HG03280 (cell line): ENCODE data around the gene RHBDF1.
A peak's percentile ranks its signal among the peaks of the same experiment; 100 is the strongest.

Source experiments
- ATAC-seq: cut with Tn5 transposase; IDR thresholded peaks from one replicate; pipeline ENCODE4 v1.9.1; 2021; ENCODE audit warnings: mild to moderate bottlenecking, moderate library complexity; ENCODE audit not compliant: unreplicated experiment

The RHBDF1 gene

GRCh38 chr16:96935-97381, 24.5 kb upstream of the RHBDF1 start:
- peak; percentile 84 for ATAC-seq

DNA sequence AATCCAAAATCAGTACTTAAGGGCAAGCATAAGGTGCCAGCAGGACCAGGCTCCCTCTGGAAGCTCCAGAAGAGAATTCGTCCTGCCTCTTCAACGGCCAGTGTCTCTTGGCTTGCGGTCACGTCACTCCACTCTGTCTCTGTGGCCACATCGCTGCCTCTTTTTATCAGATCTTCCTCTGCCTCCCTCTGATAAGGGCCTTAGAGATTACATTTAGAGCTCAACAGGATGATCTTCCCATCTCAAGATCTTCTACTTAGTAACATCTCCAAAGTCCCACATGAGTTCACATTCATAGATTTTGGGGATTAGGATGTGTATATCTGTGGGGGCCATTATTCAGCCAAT, 22.5 kb upstream of the RHBDF1 start:
- no peak for ATAC-seq

DNA sequence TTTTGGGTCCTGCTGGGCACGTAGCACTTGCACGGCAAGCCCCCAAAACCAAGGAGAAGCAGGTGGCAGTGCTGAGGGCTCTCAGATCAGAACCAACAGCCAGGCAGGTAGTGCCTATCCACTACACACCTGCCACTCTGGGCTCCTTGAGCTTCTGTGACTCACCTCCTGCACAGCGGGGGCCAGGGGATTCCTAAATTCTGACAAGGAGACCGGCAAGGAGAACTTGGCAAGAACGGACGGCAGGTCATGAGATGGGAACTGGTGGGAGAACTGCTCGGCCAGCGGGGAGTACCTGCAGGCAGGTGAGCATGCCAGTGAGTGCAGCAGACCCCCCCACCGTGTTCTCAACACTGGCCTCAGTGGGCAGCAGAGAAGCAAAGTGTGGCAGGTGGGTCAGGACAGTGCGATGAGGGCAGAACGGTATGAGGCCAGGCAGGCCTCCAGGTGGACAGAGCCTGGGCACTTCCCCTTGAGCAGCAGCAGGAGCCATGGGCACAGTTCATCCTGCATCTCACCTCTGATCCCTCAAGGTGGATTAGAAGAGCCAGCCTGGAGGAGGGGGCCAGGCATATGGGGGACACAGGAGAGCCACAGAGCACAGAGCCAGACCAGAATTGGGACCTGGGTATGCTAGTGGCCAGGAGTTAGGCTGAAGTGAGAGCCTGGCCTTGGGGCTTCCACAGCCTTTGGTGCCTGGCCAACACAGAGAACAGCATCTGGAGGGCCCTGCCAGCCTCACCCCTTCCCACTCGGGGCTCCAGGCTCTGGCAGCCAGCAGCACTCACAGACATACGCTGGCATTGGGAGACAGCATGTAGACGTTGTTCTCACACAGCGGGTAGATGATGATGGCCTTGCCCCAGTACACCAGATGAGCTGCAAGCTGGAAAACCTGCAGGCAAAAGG, 20.3 kb upstream of the RHBDF1 start:
- no peak for ATAC-seq

- ATAC-seq: no peak
These were observed 19.1 kb upstream of the RHBDF1 start for GRCh38 chr16:91484-91883.

- no peak for ATAC-seq
These were observed 17.2 kb upstream of the RHBDF1 start for GRCh38 chr16:89391-90302.

GRCh38 chr16:88613-89012, 16.2 kb upstream of the RHBDF1 start:
- no peak for ATAC-seq

DNA sequence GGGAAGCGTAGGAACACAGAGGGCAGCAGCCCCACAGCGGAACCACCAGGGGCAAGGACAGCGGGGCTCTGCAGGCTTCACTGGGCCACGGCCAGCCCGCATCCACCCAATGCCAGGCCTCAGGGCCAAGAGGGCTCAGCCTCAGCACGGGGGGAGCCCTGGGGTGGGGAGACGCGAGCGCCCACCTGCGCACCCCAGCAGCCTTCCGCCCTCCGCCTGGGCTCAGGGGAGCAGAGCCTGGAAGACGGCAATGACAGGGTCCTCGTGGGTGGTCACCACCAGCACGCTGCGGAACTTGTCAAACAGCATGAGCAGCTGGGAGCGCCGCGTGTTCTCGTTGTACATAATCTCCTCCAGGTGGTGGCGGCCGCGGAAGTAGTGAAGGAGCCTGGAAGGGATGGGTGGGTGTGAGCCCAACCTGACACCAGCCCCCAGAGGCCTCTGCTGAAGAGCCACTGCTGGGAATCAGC, 14.1 kb upstream of the RHBDF1 start:
- ATAC-seq: no peak

GRCh38 chr16:85865-86264, 13.4 kb upstream of the RHBDF1 start:
- ATAC-seq: no peak

DNA sequence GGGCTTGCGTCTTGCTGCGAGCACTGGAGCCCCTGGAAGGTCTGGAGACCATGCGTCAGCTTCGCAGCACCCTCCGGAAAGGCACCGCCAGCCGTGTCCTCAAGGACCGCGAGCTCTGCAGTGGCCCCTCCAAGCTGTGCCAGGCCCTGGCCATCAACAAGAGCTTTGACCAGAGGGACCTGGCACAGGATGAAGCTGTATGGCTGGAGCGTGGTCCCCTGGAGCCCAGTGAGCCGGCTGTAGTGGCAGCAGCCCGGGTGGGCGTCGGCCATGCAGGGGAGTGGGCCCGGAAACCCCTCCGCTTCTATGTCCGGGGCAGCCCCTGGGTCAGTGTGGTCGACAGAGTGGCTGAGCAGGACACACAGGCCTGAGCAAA, 13.0 kb upstream of the RHBDF1 start:
- no peak for ATAC-seq

- ATAC-seq: no peak
These were observed 12.4 kb upstream of the RHBDF1 start for GRCh38 chr16:84718-85406.

- ATAC-seq: no peak
These were observed 11.6 kb upstream of the RHBDF1 start for GRCh38 chr16:83781-84615.

DNA sequence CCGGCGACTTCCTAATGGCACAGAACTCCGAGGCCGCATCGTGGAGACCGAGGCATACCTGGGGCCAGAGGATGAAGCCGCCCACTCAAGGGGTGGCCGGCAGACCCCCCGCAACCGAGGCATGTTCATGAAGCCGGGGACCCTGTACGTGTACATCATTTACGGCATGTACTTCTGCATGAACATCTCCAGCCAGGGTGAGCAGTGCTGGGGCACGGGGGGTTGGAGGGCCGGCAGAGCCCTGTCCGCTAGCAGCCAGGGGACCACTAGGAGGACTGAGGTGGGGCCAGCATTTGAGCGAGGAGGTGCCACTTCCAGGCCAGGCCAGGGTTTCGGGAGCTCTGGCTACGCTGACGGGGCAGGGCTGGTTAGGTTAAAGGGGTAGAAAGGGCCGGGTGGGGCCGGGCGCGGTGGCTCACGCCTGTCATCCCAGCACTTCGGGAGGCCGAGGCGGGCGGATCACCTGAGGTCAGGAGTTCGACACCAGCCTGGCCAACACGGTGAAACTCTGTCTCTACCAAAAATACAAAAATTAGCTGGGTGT, 10.7 kb upstream of the RHBDF1 start:
- no peak for ATAC-seq

DNA sequence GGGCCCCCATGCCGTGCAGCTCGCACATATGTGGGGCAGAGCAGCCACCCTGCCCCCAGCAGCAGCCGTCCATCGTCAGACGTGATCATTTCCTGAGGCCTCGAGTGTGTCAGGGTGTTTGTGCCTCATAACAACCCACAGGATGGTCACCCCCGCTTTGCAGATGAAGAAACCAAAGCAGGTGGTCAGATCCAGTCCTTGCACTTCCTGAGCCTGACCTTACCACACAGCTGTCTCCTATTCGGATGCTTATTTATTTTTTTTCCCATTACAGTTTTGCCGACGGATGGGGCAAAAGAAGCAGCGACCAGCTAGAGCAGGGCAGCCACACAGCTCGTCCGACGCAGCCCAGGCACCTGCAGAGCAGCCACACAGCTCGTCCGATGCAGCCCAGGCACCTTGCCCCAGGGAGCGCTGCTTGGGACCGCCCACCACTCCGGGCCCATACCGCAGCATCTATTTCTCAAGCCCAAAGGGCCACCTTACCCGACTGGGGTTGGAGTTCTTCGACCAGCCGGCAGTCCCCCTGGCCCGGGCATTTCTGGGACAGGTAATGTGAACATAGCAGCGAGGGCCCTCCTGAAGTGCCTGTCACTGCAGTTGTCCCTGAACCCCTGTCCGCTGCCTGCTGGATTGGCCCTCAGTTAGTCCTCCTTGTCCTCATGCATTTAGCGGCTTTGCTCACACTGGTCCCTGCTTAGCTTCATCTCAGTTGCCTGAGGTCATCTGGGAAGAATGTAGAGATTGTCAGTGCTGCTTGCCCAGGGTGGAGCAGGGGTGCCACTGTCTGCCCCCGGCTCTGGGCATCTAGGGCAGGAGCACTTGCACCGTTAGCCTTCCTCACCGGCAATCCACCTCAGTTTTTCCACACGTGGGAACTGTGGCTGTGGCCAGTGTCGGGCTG, 7.0 kb upstream of the RHBDF1 start:
- no peak for ATAC-seq

DNA sequence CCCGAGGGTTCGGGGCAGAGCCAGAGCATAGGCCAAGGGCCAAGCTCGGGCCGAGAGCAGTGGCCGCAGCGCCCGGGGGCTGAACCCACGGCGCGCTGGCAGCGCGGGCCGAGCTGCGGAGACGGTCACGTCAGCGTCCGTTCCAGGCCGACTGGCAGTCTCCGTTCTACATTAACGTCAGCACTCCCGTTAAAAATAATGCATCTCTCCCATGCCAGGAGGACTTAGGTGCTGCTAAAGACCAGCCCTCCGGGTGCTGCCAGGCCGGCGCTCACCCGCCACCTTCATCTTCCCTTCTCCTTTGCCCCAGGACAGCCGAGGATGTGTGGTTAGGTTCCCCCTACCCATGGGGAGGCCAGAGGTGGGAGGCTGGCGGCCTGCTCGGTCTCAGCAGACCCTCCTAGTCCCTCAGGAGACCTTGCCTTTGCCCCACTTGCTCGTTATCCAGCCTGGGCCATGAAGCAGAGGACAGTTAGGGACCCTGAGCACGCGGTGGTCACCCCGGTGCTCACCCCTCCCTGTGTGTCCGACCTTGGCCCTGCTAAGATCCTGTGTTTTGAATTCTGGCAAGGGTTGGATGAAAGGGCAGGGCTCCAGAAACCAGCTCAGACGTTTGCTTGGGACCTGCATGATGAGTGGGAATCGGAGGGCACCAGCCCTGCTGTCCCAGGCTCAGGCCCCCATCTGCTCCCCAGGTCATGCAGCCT, 6.2 kb upstream of the RHBDF1 start:
- ATAC-seq: peak; percentile 26

DNA sequence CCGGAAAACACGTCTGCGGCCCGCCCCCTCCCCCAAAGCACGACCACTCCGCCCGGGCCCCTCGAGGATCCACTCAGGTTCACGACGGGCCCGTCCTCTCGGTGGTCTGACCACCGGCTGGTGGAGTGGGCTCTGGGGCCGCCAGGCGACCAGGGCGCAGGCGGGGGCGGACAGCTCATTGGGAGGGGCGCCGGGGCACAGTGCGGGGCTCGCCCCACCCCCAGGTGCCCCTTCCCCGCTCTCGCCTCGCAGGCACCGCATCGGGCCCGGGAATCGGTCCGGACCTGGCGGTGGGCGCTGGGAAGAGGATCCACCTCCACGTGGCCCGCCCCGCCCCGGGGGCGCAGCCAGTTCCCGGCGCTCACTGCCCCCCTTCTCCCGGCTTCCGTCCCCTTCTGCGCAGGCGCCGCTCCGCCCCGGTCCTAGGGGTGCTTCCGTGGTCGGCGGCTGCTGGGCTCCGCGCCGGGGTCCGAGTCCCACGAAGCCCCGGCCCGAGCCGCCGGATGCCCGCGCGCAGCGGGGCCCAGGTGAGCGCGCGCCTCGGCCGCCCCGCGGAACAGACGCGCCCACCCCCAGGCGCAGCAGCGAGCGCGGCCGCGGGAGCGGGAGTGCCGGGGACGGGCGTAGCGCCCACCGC, 5.5 kb upstream of the RHBDF1 start, which contains the start of gene MPG:
MPG (plus strand) TSS at position 419 of the 637 bp plus-strand sequence; CDS start at position 504, 85 bp downstream.
- peak; percentile 70 for ATAC-seq

- peak; percentile 24 for ATAC-seq
These were observed 4.9 kb upstream of the RHBDF1 start for GRCh38 chr16:77273-77806.

GRCh38 chr16:76535-77272, 4.3 kb upstream of the RHBDF1 start:
- no peak for ATAC-seq
